AG04450 (cell line): Measurements from ENCODE around the gene CDON. TPM values are rescaled to one million over a fixed set of nuclear protein-coding genes. Genes with fewer than 3 reads are reported as not detected.

Experiments
- CTCF ChIA-PET: fragments of 300-600, 350-600 bp; formaldehyde crosslinking; extraction: SDS; loops from one replicate; lab custom pipeline; 2022; ENCODE audit warnings: antibody characterized with exemption, inconsistent platforms; lab: Charles Lee
- POLR2A ChIA-PET: fragments of 350-600 bp; formaldehyde crosslinking; extraction: SDS; loops from one replicate; lab custom pipeline; 2021; ENCODE audit warnings: antibody characterized with exemption, inconsistent platforms; lab: Yijun Ruan, JAX
- DNase-seq: peaks from one replicate; pipeline ENCODE4 v3.0.0-alpha.2; 2011; ENCODE audit warnings: low read depth, low spot score
- H3K27ac ChIP-seq: one replicate; pipeline ENCODE4 v1.5.1; 2012; ENCODE audit warnings: low read depth, low read length, control low read depth
- H3K27me3 ChIP-seq: one replicate; pipeline ENCODE4 v1.6.0; 2012; ENCODE audit warnings: low read length; ENCODE audit not compliant: control insufficient read depth, insufficient read depth
- H3K4me3 ChIP-seq: 2 replicates; pipeline ENCODE4 v1.5.1; 2011; ENCODE audit warnings: mild to moderate bottlenecking, low read depth, low read length, control low read depth
- H3K9me3 ChIP-seq: 2 replicates; pipeline ENCODE4 v1.5.1; 2012; ENCODE audit warnings: low read length; ENCODE audit not compliant: control insufficient read depth, insufficient read depth
- CTCF ChIP-seq: IDR thresholded peaks from 2 replicates; pipeline ENCODE4 v1.5.1; 2011; ENCODE audit warnings: low read depth, low read length, control low read depth, inconsistent platforms
- polyA plus RNA-seq: library from polyadenylated mRNA; depleted of rRNA; stranded (reverse); fragments of >200 nt; gene quantifications from 2 replicates; pipeline ENCODE4 v1.2.3, GENCODE V29; 2011

CDON gene
- polyA plus RNA-seq, 1 experiment = 4.0 TPM

- POLR2A ChIA-PET = no interaction called here
- H3K4me3 ChIP-seq = no peak overlapping the region
- CTCF ChIA-PET = interaction anchor here (0.6 kb wide), 1 partner anchor 150 kb away, joined by 3 read pairs; no protein-coding TSS in a partner anchor
- H3K9me3 ChIP-seq = no peaks in the 10 kb centered on the region
- H3K27me3 ChIP-seq = peaks cover 25% of the 10 kb centered on the region
- no peak for DNase-seq
- TF ChIP-seq CTCF = no peak
- no peak overlapping the region for H3K27ac ChIP-seq
Measured at GRCh38 chr11:126083829-126084607, 21.4 kb upstream of the CDON start.

- Histone ChIP-seq H3K27ac (no peak overlapping the region), H3K9me3 (no peaks in the 10 kb centered on the region), H3K4me3 (no peak overlapping the region), H3K27me3 (peaks cover 19% of the 10 kb centered on the region)
- no peak for TF ChIP-seq CTCF
- CTCF ChIA-PET = no interaction called here
- POLR2A ChIA-PET = interaction anchor here (0.6 kb wide), 1 partner anchor 104 kb away, joined by 3 read pairs; no protein-coding TSS in a partner anchor
- no peak for DNase-seq
Measured at GRCh38 chr11:126082251-126083109, 19.8 kb upstream of the CDON start.

GRCh38 chr11:126081915-126082250, 19.2 kb upstream of the CDON start:
- Histone ChIP-seq H3K27ac (no peak overlapping the region), H3K9me3 (no peaks in the 10 kb centered on the region), H3K27me3 (peaks cover 17% of the 10 kb centered on the region), H3K4me3 (no peak overlapping the region)
- ChIA-PET POLR2A (interaction anchor here (0.6 kb wide), 1 partner anchor 105 kb away, joined by 3 read pairs; no protein-coding TSS in a partner anchor), CTCF (no interaction called here)
- no peak for TF ChIP-seq CTCF
- no peak for DNase-seq

- Histone ChIP-seq H3K27ac (no peak overlapping the region), H3K4me3 (no peak overlapping the region), H3K27me3 (peaks cover 20% of the 10 kb centered on the region), H3K9me3 (no peaks in the 10 kb centered on the region)
- ChIA-PET CTCF (no interaction called here), POLR2A (no interaction called here)
- TF ChIP-seq CTCF = no peak
- DNase-seq = no peak
Measured at GRCh38 chr11:126080161-126080941, 17.7 kb upstream of the CDON start.
